ENCODE data around the gene MLEC. TPM values are rescaled to one million over a fixed set of nuclear protein-coding genes. Genes with fewer than 3 reads are reported as not detected.
A peak's percentile ranks its signal among the peaks of the same experiment; 100 is the strongest.

Gene MLEC
- total and polyA plus RNA-seq, 9 of the 15 experiments (the other 6 are each of a cell fraction or from before 2014, with no cell fraction given) = 18.5 to 108 (median 57.8) TPM

- TF ChIP-seq, protein P1, sequence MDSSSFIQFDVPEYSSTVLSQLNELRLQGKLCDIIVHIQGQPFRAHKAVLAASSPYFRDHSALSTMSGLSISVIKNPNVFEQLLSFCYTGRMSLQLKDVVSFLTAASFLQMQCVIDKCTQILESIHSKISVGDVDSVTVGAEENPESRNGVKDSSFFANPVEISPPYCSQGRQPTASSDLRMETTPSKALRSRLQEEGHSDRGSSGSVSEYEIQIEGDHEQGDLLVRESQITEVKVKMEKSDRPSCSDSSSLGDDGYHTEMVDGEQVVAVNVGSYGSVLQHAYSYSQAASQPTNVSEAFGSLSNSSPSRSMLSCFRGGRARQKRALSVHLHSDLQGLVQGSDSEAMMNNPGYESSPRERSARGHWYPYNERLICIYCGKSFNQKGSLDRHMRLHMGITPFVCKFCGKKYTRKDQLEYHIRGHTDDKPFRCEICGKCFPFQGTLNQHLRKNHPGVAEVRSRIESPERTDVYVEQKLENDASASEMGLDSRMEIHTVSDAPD (CRISPR knock-in tag; IDR thresholded peaks at IDR 0.05) = no peak
Observed at GRCh38 chr12:120726510-120726793, 39.5 kb downstream of the MLEC start (continued).

GRCh38 chr12:120726961-120727360 lies 40.0 kb downstream of the MLEC start:
- no peak for ATAC-seq
- peak overlapping the region in 1 of 2 experiments; percentile 98; a peak in 1 of 4 replicates for H3K9ac ChIP-seq (ENCODE audit: insufficient read depth in 1 of 2, low read depth in 2 of 2, low read length in 2 of 2)
- peaks cover 50% of the 10 kb centered on the region; the same call in 2 of the 3 replicates for H3K36me3 ChIP-seq (ENCODE audit: control insufficient read depth, insufficient read depth, low read length)
- H3K27ac ChIP-seq (ENCODE audit: extremely low read depth, low read depth, low read length) = no peak overlapping the region
- H3K79me2 ChIP-seq (ENCODE audit: control insufficient read depth, insufficient read depth, low read length) = peaks cover 14% of the 10 kb centered on the region
- WGBS (ENCODE audit: insufficient coverage, low coverage, missing lambda C conversion rate) = 84% methylated on average over 9 of the region's 9 CpGs
- peak overlapping the region; percentile 97 for H3K4me2 ChIP-seq (ENCODE audit: insufficient read depth, low read length)
- no peaks in the 10 kb centered on the region for H3K27me3 ChIP-seq (ENCODE audit: control insufficient read depth in 2 of 2, insufficient read depth in 2 of 2, low read length in 2 of 2)
- H3K4me1 ChIP-seq (replicated peaks in 1 of 2; ENCODE audit: control insufficient read depth in 2 of 2, insufficient read depth in 2 of 2, low read length in 2 of 2) = peaks cover 12 to 20% of the 10 kb centered on the region in 2 experiments
- in situ Hi-C loops (cut with MboI) = no loop called here
- peak overlapping the region; percentile 85; the same call in 1 of the 2 replicates for H3K4me3 ChIP-seq
- CTCF ChIA-PET (ENCODE audit: low intra/inter-chr PET ratio) = no interaction called here
- POLR2A ChIA-PET = no interaction called here
- no peaks in the 10 kb centered on the region for H3K9me3 ChIP-seq (replicated peaks; ENCODE audit: control insufficient read depth, insufficient read depth, low read depth, low read length)
- 0 out of 2 replicates have a peak, but pooled peaks cover 1% of the 10 kb centered on the region for H4K20me1 ChIP-seq (replicated peaks; ENCODE audit: control insufficient read depth, insufficient read depth, low read length)
- no peaks in the 10 kb centered on the region for H3K9me1 ChIP-seq (ENCODE audit: control insufficient read depth, insufficient read depth, low read length)
- intact Hi-C loops (cut with micrococcal nuclease) = no loop called here
- H2AFZ ChIP-seq (ENCODE audit: low read depth, low read length) = no peak overlapping the region
- FAIRE-seq = no peak
- BruUV-seq (replicated peaks) = no TSS peak
- no peak for DNase-seq (ENCODE audit: extremely low read depth in 1 of 4, low spot score in 3 of 4)
- TF ChIP-seq SNIP1 (IDR thresholded peaks at IDR 0.05; ENCODE audit: low read depth) = no peak
- no peak for TF ChIP-seq SRSF7 (optimal IDR thresholded peaks at IDR 0.05; ENCODE audit: low read depth, low read length)
- no peak for TF ChIP-seq GTF2E2 (tag; IDR thresholded peaks at IDR 0.05)
- TF ChIP-seq, protein P2, sequence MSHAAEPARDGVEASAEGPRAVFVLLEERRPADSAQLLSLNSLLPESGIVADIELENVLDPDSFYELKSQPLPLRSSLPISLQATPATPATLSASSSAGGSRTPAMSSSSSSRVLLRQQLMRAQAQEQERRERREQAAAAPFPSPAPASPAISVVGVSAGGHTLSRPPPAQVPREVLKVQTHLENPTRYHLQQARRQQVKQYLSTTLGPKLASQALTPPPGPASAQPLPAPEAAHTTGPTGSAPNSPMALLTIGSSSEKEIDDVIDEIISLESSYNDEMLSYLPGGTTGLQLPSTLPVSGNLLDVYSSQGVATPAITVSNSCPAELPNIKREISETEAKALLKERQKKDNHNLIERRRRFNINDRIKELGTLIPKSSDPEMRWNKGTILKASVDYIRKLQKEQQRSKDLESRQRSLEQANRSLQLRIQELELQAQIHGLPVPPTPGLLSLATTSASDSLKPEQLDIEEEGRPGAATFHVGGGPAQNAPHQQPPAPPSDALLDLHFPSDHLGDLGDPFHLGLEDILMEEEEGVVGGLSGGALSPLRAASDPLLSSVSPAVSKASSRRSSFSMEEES (CRISPR knock-in tag; IDR thresholded peaks at IDR 0.05) = no peak
- TF ChIP-seq ZNF589 (CRISPR knock-in tag; IDR thresholded peaks at IDR 0.05; ENCODE audit: low read depth) = no peak
- no peak for TF ChIP-seq NFIC (IDR thresholded peaks at IDR 0.05)
- TF ChIP-seq, protein P3, sequence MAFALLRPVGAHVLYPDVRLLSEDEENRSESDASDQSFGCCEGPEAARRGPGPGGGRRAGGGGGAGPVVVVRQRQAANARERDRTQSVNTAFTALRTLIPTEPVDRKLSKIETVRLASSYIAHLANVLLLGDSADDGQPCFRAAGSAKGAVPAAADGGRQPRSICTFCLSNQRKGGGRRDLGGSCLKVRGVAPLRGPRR (CRISPR knock-in tag; IDR thresholded peaks at IDR 0.05) = no peak
- no peak for TF ChIP-seq ILK (tag; IDR thresholded peaks at IDR 0.05; ENCODE audit: borderline replicate concordance, low read depth)
- TF ChIP-seq, protein P4, sequence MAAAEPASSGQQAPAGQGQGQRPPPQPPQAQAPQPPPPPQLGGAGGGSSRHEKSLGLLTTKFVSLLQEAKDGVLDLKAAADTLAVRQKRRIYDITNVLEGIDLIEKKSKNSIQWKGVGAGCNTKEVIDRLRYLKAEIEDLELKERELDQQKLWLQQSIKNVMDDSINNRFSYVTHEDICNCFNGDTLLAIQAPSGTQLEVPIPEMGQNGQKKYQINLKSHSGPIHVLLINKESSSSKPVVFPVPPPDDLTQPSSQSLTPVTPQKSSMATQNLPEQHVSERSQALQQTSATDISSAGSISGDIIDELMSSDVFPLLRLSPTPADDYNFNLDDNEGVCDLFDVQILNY (CRISPR knock-in tag; IDR thresholded peaks at IDR 0.05) = no peak
- no peak for TF ChIP-seq SUPT5H (IDR thresholded peaks at IDR 0.05)
- no peak for TF ChIP-seq CBFB (CRISPR knock-in tag; IDR thresholded peaks at IDR 0.05)
- TF ChIP-seq ZNF224 (CRISPR knock-in tag; IDR thresholded peaks at IDR 0.05) = no peak
- no peak for TF ChIP-seq ZNF592 (IDR thresholded peaks at IDR 0.05)
